Suprapubic skin (tissue), 4 donors: ENCODE measurements around the gene SNX27. TPM values are rescaled to one million over a fixed set of nuclear protein-coding genes. Genes with fewer than 3 reads are reported as not detected.

Experiments
- DNase-seq, 2 donors: peaks; one replicate each; pipeline ENCODE4 v3.0.0-alpha.2; 2019; ENCODE audit warnings: low spot score in 2 of 2
- H3K27ac ChIP-seq: fragments of 200-600 bp; sonication (generic); one replicate; pipeline ENCODE4 v1.5.1; 2019
- H3K27me3 ChIP-seq: fragments of 200-600 bp; sonication (generic); one replicate; pipeline ENCODE4 v1.5.1; 2019
- H3K36me3 ChIP-seq: fragments of 200-600 bp; sonication (generic); one replicate; pipeline ENCODE4 v1.5.1; 2019
- H3K4me1 ChIP-seq: fragments of 200-600 bp; sonication (generic); one replicate; pipeline ENCODE4 v1.5.1; 2019
- H3K4me3 ChIP-seq: fragments of 200-600 bp; sonication (generic); one replicate; pipeline ENCODE4 v1.5.1; 2019; ENCODE audit warnings: mild to moderate bottlenecking
- H3K9me3 ChIP-seq: fragments of 200-600 bp; sonication (generic); one replicate; pipeline ENCODE4 v1.5.1; 2019
- CTCF ChIP-seq, 2 donors: fragments of 200-600 bp in 1 of 2; fragments of 450-650 bp in 1 of 2; sonication (generic) in 1 of 2; IDR thresholded peaks; one replicate each; pipeline ENCODE4 v1.5.1; 2016 to 2019; ENCODE audit warnings: antibody characterized with exemption in 2 of 2, mild to moderate bottlenecking in 1 of 2, moderate library complexity in 1 of 2
- EP300 ChIP-seq: sonication (generic); formaldehyde crosslinking; IDR thresholded peaks from one replicate; pipeline ENCODE4 v1.6.1; 2017; ENCODE audit warnings: antibody characterized with exemption
- POLR2A ChIP-seq, 2 donors: fragments of 450-650 bp; IDR thresholded peaks; one replicate each; pipeline ENCODE4 v1.6.1; 2017; ENCODE audit warnings: antibody characterized with exemption in 2 of 2, mild to moderate bottlenecking in 2 of 2, moderate library complexity in 2 of 2
- POLR2AphosphoS5 ChIP-seq, 3 donors: sonication (generic); formaldehyde crosslinking; IDR thresholded peaks; one replicate each; pipeline ENCODE4 v1.6.1; 2017; ENCODE audit warnings: antibody characterized with exemption in 3 of 3
- WGBS: methylation state at CpG from one replicate; pipeline ENCODE4 v1.1.5; 2018; 5-methylcytosine and 5-hydroxymethylcytosine counted together
- total RNA-seq, 4 donors: library from RNA; depleted of rRNA; stranded (reverse); fragments of >200 nt; gene quantifications; one replicate each; pipeline ENCODE4 v1.1.0, GENCODE V29; 2016

SNX27 gene
- total RNA-seq, 4 donors from 2014 or later = 19.8 to 45.4 (median 29.0) TPM

GRCh38 chr1:151626740-151627334 is 15.0 kb downstream of the SNX27 start:
- no peaks in the 10 kb centered on the region for H3K27me3 ChIP-seq
- 76% methylated on average over 3 of the region's 3 CpGs for WGBS
- no peaks in the 10 kb centered on the region for H3K9me3 ChIP-seq
- H3K27ac ChIP-seq = no peak overlapping the region
- H3K4me3 ChIP-seq = no peak overlapping the region
- H3K4me1 ChIP-seq = peaks cover 4% of the 10 kb centered on the region
- DNase-seq = no peak
- no peak for TF ChIP-seq POLR2A (IDR thresholded peaks at IDR 0.05)
- TF ChIP-seq EP300 = no peak
- no peak for TF ChIP-seq POLR2AphosphoS5 (IDR thresholded peaks at IDR 0.05)
- no peak for TF ChIP-seq CTCF (IDR thresholded peaks at IDR 0.05)
- no peaks in the 10 kb centered on the region for H3K36me3 ChIP-seq

- Histone ChIP-seq H3K27me3 (no peaks in the 10 kb centered on the region), H3K27ac (no peak overlapping the region), H3K9me3 (no peaks in the 10 kb centered on the region), H3K36me3 (no peaks in the 10 kb centered on the region), H3K4me1 (no peaks in the 10 kb centered on the region), H3K4me3 (no peak overlapping the region)
- no peak for DNase-seq
- WGBS = 84% methylated on average over 9 of the region's 9 CpGs
- TF ChIP-seq POLR2A (IDR thresholded peaks at IDR 0.05) (no peak), POLR2AphosphoS5 (IDR thresholded peaks at IDR 0.05) (no peak), EP300 (no peak), CTCF (IDR thresholded peaks at IDR 0.05) (no peak)
Measured at GRCh38 chr1:151629278-151629677, 17.4 kb downstream of the SNX27 start.

- Histone ChIP-seq H3K9me3 (no peaks in the 10 kb centered on the region), H3K4me3 (no peak overlapping the region), H3K27me3 (no peaks in the 10 kb centered on the region), H3K4me1 (peaks cover 8% of the 10 kb centered on the region), H3K27ac (no peak overlapping the region), H3K36me3 (no peaks in the 10 kb centered on the region)
- DNase-seq = no peak
- TF ChIP-seq POLR2AphosphoS5 (IDR thresholded peaks at IDR 0.05) = no peak
- no peak for TF ChIP-seq CTCF (IDR thresholded peaks at IDR 0.05)
- TF ChIP-seq EP300 = no peak
- TF ChIP-seq POLR2A (IDR thresholded peaks at IDR 0.05) = no peak
- 66% methylated on average over 2 of the region's 2 CpGs for WGBS
Measured at GRCh38 chr1:151635479-151636072, 23.7 kb downstream of the SNX27 start.

- TF ChIP-seq POLR2A (IDR thresholded peaks at IDR 0.05) = no peak
- no peak for TF ChIP-seq CTCF (IDR thresholded peaks at IDR 0.05)
- DNase-seq = no peak
- 83% methylated on average over 2 of the region's 2 CpGs for WGBS
- Histone ChIP-seq H3K9me3 (no peaks in the 10 kb centered on the region), H3K27ac (no peak overlapping the region), H3K4me1 (peaks cover 8% of the 10 kb centered on the region), H3K36me3 (no peaks in the 10 kb centered on the region), H3K4me3 (no peak overlapping the region), H3K27me3 (no peaks in the 10 kb centered on the region)
Measured at GRCh38 chr1:151638074-151638775, 26.4 kb downstream of the SNX27 start.

GRCh38 chr1:151638812-151639211 is 27.0 kb downstream of the SNX27 start:
- Histone ChIP-seq H3K9me3 (no peaks in the 10 kb centered on the region), H3K27me3 (no peaks in the 10 kb centered on the region), H3K36me3 (no peaks in the 10 kb centered on the region), H3K4me1 (peaks cover 8% of the 10 kb centered on the region), H3K4me3 (no peak overlapping the region), H3K27ac (no peak overlapping the region)
- TF ChIP-seq EP300 (no peak), POLR2A (IDR thresholded peaks at IDR 0.05) (no peak), POLR2AphosphoS5 (IDR thresholded peaks at IDR 0.05) (no peak), CTCF (IDR thresholded peaks at IDR 0.05) (no peak)
- no peak for DNase-seq
- WGBS = 85% methylated on average over 9 of the region's 9 CpGs
